ENCODE measurements around the gene SPTBN1.
"Not testable (repeated sequence)": the region's sequence is repeated elsewhere in the genome, so short reads cannot be mapped to it uniquely, and the experiment has no call there.

Gene SPTBN1

GRCh38 chr2:54510916-54511315, 54.8 kb downstream of the SPTBN1 start:
- H3K4me3 ChIP-seq (ENCODE audit: low read depth, low read length): no peak overlapping the region
- in situ Hi-C loops (cut with HindIII; ENCODE audit: low sequenced_read_pairs): no loop called here
- no peak for TF ChIP-seq CTCF (IDR thresholded peaks at IDR 0.05; ENCODE audit: low read depth, low read length)
- no peak for DNase-seq (ENCODE audit: low read depth, low spot score)

GRCh38 chr2:54512183-54512582, 56.1 kb downstream of the SPTBN1 start:
- no peak for DNase-seq (ENCODE audit: low read depth, low spot score)
- H3K4me3 ChIP-seq (ENCODE audit: low read depth, low read length): no peak overlapping the region
- TF ChIP-seq CTCF (IDR thresholded peaks at IDR 0.05; ENCODE audit: low read depth, low read length): no peak
- in situ Hi-C loops (cut with HindIII; ENCODE audit: low sequenced_read_pairs): no loop called here

GRCh38 chr2:54512663-54513362, 56.7 kb downstream of the SPTBN1 start:
- DNase-seq (ENCODE audit: low read depth, low spot score): no peak
- H3K4me3 ChIP-seq (ENCODE audit: low read depth, low read length): no peak overlapping the region
- TF ChIP-seq CTCF (IDR thresholded peaks at IDR 0.05; ENCODE audit: low read depth, low read length): no peak
- in situ Hi-C loops (cut with HindIII; ENCODE audit: low sequenced_read_pairs): no loop called here

- no peak overlapping the region for H3K4me3 ChIP-seq (ENCODE audit: low read depth, low read length)
- TF ChIP-seq CTCF (IDR thresholded peaks at IDR 0.05; ENCODE audit: low read depth, low read length): no peak
- no peak for DNase-seq (ENCODE audit: low read depth, low spot score)
- in situ Hi-C loops (cut with HindIII; ENCODE audit: low sequenced_read_pairs): no loop called here
Measured at GRCh38 chr2:54513363-54513715, 57.2 kb downstream of the SPTBN1 start.

- DNase-seq (ENCODE audit: low read depth, low spot score): no peak
- in situ Hi-C loops (cut with HindIII; ENCODE audit: low sequenced_read_pairs): no loop called here
- no peak overlapping the region for H3K4me3 ChIP-seq (ENCODE audit: low read depth, low read length)
- TF ChIP-seq CTCF (IDR thresholded peaks at IDR 0.05; ENCODE audit: low read depth, low read length): no peak
Measured at GRCh38 chr2:54514822-54515569, 58.9 kb downstream of the SPTBN1 start.

- no peak for DNase-seq (ENCODE audit: low read depth, low spot score)
- TF ChIP-seq CTCF (IDR thresholded peaks at IDR 0.05; ENCODE audit: low read depth, low read length): no peak
- in situ Hi-C loops (cut with HindIII; ENCODE audit: low sequenced_read_pairs): no loop called here
- H3K4me3 ChIP-seq (ENCODE audit: low read depth, low read length): no peak overlapping the region
Measured at GRCh38 chr2:54516842-54517241, 60.7 kb downstream of the SPTBN1 start.

- DNase-seq (ENCODE audit: low read depth, low spot score); in situ Hi-C loops (cut with HindIII; ENCODE audit: low sequenced_read_pairs); H3K4me3 ChIP-seq (ENCODE audit: low read depth, low read length): not testable (repeated sequence)
Measured at GRCh38 chr2:54518016-54518415, 61.9 kb downstream of the SPTBN1 start.

Data from astrocyte of the spinal cord (primary cell).